BJ (cell line): ENCODE measurements around the gene GPI. TPM values are rescaled to one million over a fixed set of nuclear protein-coding genes. Genes with fewer than 3 reads are reported as not detected.
"Not testable (repeated sequence)": the region's sequence is repeated elsewhere in the genome, so short reads cannot be mapped to it uniquely, and the experiment has no call there.

Experiments
- CTCF ChIA-PET: fragments of 350-600 bp; formaldehyde crosslinking; extraction: SDS; loops from one replicate; lab custom pipeline; 2021; ENCODE audit warnings: antibody characterized with exemption, inconsistent platforms; lab: Yijun Ruan, JAX
- POLR2A ChIA-PET: fragments of 300-600 bp; sonication (Branson Sonifier 250); formaldehyde crosslinking; extraction: SDS; loops from one replicate; lab custom pipeline; 2021; ENCODE audit warnings: antibody characterized with exemption; lab: Charles Lee
- DNase-seq: peaks from one replicate; pipeline ENCODE4 v3.0.0-alpha.2; 2011; ENCODE audit warnings: low read depth
- H3K27me3 ChIP-seq: 2 replicates; pipeline ENCODE4 v1.6.0; 2011; ENCODE audit warnings: low read length; ENCODE audit not compliant: control insufficient read depth, insufficient read depth
- H3K36me3 ChIP-seq: 2 replicates; pipeline ENCODE4 v1.5.1; 2011; ENCODE audit warnings: low read length; ENCODE audit not compliant: control insufficient read depth, insufficient read depth
- H3K4me3 ChIP-seq: 2 replicates; pipeline ENCODE4 v1.5.1; 2011; ENCODE audit warnings: low read depth, mild to moderate bottlenecking, control low read depth, low read length
- CTCF ChIP-seq: IDR thresholded peaks from 2 replicates; pipeline ENCODE4 v1.5.1; 2011; ENCODE audit warnings: low read depth, mild to moderate bottlenecking, control low read depth, inconsistent platforms, low read length, moderate library complexity; ENCODE audit not compliant: insufficient read depth
- polyA plus RNA-seq: library from polyadenylated mRNA; depleted of rRNA; stranded (reverse); fragments of >200 nt; gene quantifications from 2 replicates; pipeline ENCODE4 v1.2.3, GENCODE V29; 2011

GPI gene
- polyA plus RNA-seq, 1 experiment = 262 TPM

GRCh38 chr19:34382471-34382870, 17.5 kb downstream of the GPI start:
- no peak for DNase-seq
- Histone ChIP-seq H3K36me3 (peaks cover 76% of the 10 kb centered on the region), H3K27me3 (no peaks in the 10 kb centered on the region), H3K4me3 (no peak overlapping the region)
- ChIA-PET CTCF (interaction anchor here (0.9 kb wide), 1 partner anchor 15 kb away, joined by 3 read pairs; no protein-coding TSS in a partner anchor), POLR2A (no interaction called here)
- no peak for TF ChIP-seq CTCF

GRCh38 chr19:34383599-34383998, 18.6 kb downstream of the GPI start:
- H3K4me3 ChIP-seq = no peak overlapping the region
- H3K36me3 ChIP-seq = peaks cover 76% of the 10 kb centered on the region
- ChIA-PET CTCF (no interaction called here), POLR2A (no interaction called here)
- no peaks in the 10 kb centered on the region for H3K27me3 ChIP-seq
- TF ChIP-seq CTCF = no peak
- no peak for DNase-seq

- TF ChIP-seq CTCF = no peak
- no peaks in the 10 kb centered on the region for H3K27me3 ChIP-seq
- CTCF ChIA-PET = no interaction called here
- DNase-seq = no peak
- POLR2A ChIA-PET = no interaction called here
- no peak overlapping the region for H3K4me3 ChIP-seq
- peaks cover 67% of the 10 kb centered on the region for H3K36me3 ChIP-seq
Measured at GRCh38 chr19:34386645-34387445, 21.8 kb downstream of the GPI start.

GRCh38 chr19:34387446-34387810, 22.4 kb downstream of the GPI start:
- DNase-seq = no peak
- ChIA-PET POLR2A (no interaction called here), CTCF (no interaction called here)
- Histone ChIP-seq H3K27me3 (no peaks in the 10 kb centered on the region), H3K4me3 (no peak overlapping the region), H3K36me3 (peaks cover 64% of the 10 kb centered on the region)
- TF ChIP-seq CTCF = no peak

- CTCF ChIA-PET = interaction anchor here (0.6 kb wide), 1 partner anchor 23 kb away, joined by 3 read pairs; no protein-coding TSS in a partner anchor
- DNase-seq, H3K27me3 ChIP-seq, H3K4me3 ChIP-seq, POLR2A ChIA-PET: not testable (repeated sequence)
- H3K36me3 ChIP-seq = peaks cover 58% of the 10 kb centered on the region
Measured at GRCh38 chr19:34388745-34389144, 23.7 kb downstream of the GPI start.
